ENCODE results near the gene ANK3.

- TF ChIP-seq GATA3 (IDR thresholded peaks at IDR 0.05; ENCODE audit: low read depth, low read length) (no peak), GATA2 (IDR thresholded peaks at IDR 0.05; ENCODE audit: low read depth, low read length) (no peak)
Measured at GRCh38 chr10:60200012-60200681, 189.5 kb downstream of the ANK3 start.
